Measurements from ENCODE around the gene NRIP2.
A peak's percentile ranks its signal among the peaks of the same experiment; 100 is the strongest.

Gene NRIP2

GRCh38 chr12:2792671-2793500 lies 41.9 kb downstream of the NRIP2 start:
- TF ChIP-seq REST (IDR thresholded peaks at IDR 0.05; ENCODE audit: insufficient read depth in 1 of 2, low read depth in 2 of 2, low read length in 2 of 2) (no peak), SIN3A (IDR thresholded peaks at IDR 0.05; ENCODE audit: borderline replicate concordance, insufficient read depth, low read length) (no peak), FOXP2 (optimal IDR thresholded peaks at IDR 0.05; ENCODE audit: borderline replicate concordance, extremely low read depth, extremely low read length, insufficient read depth) (no peak), TAF1 (IDR thresholded peaks at IDR 0.05; ENCODE audit: borderline replicate concordance, insufficient read depth, low read length) (no peak), POLR2AphosphoS5 (IDR thresholded peaks at IDR 0.05; ENCODE audit: low read depth, low read length) (no peak)

GRCh38 chr12:2791089-2791488 lies 43.7 kb downstream of the NRIP2 start:
- TF ChIP-seq FOXP2 (optimal IDR thresholded peaks at IDR 0.05; ENCODE audit: borderline replicate concordance, extremely low read depth, extremely low read length, insufficient read depth): no peak
- no peak for TF ChIP-seq SIN3A (IDR thresholded peaks at IDR 0.05; ENCODE audit: borderline replicate concordance, insufficient read depth, low read length)

- TF ChIP-seq POLR2AphosphoS5 (IDR thresholded peaks at IDR 0.05; ENCODE audit: low read depth, low read length) (no peak), FOXP2 (optimal IDR thresholded peaks at IDR 0.05; ENCODE audit: borderline replicate concordance, extremely low read depth, extremely low read length, insufficient read depth) (no peak), SIN3A (IDR thresholded peaks at IDR 0.05; ENCODE audit: borderline replicate concordance, insufficient read depth, low read length) (no peak), TAF1 (IDR thresholded peaks at IDR 0.05; ENCODE audit: borderline replicate concordance, insufficient read depth, low read length) (no peak), REST (IDR thresholded peaks at IDR 0.05; ENCODE audit: insufficient read depth in 1 of 2, low read depth in 2 of 2, low read length in 2 of 2) (no peak)
These were observed 49.8 kb downstream of the NRIP2 start for GRCh38 chr12:2785017-2785416.

GRCh38 chr12:2783936-2784600 lies 50.8 kb downstream of the NRIP2 start:
- TF ChIP-seq REST (IDR thresholded peaks at IDR 0.05; ENCODE audit: insufficient read depth in 1 of 2, low read depth in 2 of 2, low read length in 2 of 2) (peak; percentile 62 to 82; a peak in 3 of 4 replicates), FOXP2 (optimal IDR thresholded peaks at IDR 0.05; ENCODE audit: borderline replicate concordance, extremely low read depth, extremely low read length, insufficient read depth) (no peak), POLR2AphosphoS5 (IDR thresholded peaks at IDR 0.05; ENCODE audit: low read depth, low read length) (no peak), TAF1 (IDR thresholded peaks at IDR 0.05; ENCODE audit: borderline replicate concordance, insufficient read depth, low read length) (no peak), SIN3A (IDR thresholded peaks at IDR 0.05; ENCODE audit: borderline replicate concordance, insufficient read depth, low read length) (no peak)

GRCh38 chr12:2779281-2779680 lies 55.6 kb downstream of the NRIP2 start:
- TF ChIP-seq FOXP2 (optimal IDR thresholded peaks at IDR 0.05; ENCODE audit: borderline replicate concordance, extremely low read depth, extremely low read length, insufficient read depth): no peak
- no peak for TF ChIP-seq SIN3A (IDR thresholded peaks at IDR 0.05; ENCODE audit: borderline replicate concordance, insufficient read depth, low read length)
- TF ChIP-seq POLR2AphosphoS5 (IDR thresholded peaks at IDR 0.05; ENCODE audit: low read depth, low read length): no peak
- no peak for TF ChIP-seq TAF1 (IDR thresholded peaks at IDR 0.05; ENCODE audit: borderline replicate concordance, insufficient read depth, low read length)
- TF ChIP-seq REST (IDR thresholded peaks at IDR 0.05; ENCODE audit: insufficient read depth in 1 of 2, low read depth in 2 of 2, low read length in 2 of 2): no peak

All from PFSK-1 (cell line).